ENCODE results near the gene SMAD3. TPM values are rescaled to one million over a fixed set of nuclear protein-coding genes. Genes with fewer than 3 reads are reported as not detected.

The SMAD3 gene
- polyA plus RNA-seq, 1 donor from 2014 or later: 1.0 TPM

GRCh38 chr15:67127331-67127664 is 61.9 kb downstream of the SMAD3 start:
- no peak overlapping the region for H3K9ac ChIP-seq (ENCODE audit: low read length)
- no peaks in the 10 kb centered on the region for H3K36me3 ChIP-seq (ENCODE audit: insufficient read depth, low read length)
- H3F3A ChIP-seq (ENCODE audit: insufficient read depth, low read length, poor library complexity, severe bottlenecking): no peaks in the 10 kb centered on the region
- H3K27me3 ChIP-seq (ENCODE audit: insufficient read depth, low read depth, low read length): no peaks in the 10 kb centered on the region
- no peaks in the 10 kb centered on the region for H3K9me3 ChIP-seq (ENCODE audit: low read length)
- no peak overlapping the region for H3K4me2 ChIP-seq (ENCODE audit: low read length)
- H3K27ac ChIP-seq (ENCODE audit: low read length): no peak overlapping the region
- TF ChIP-seq REST (IDR thresholded peaks at IDR 0.05; ENCODE audit: borderline replicate concordance) (no peak), EZH2 (IDR thresholded peaks at IDR 0.05; ENCODE audit: borderline replicate concordance, insufficient read depth, low read length, poor library complexity, severe bottlenecking) (no peak), POLR2AphosphoS5 (IDR thresholded peaks at IDR 0.05) (no peak), SMC3 (conservative IDR thresholded peaks at IDR 0.05; ENCODE audit: poor library complexity) (no peak), EP300 (conservative IDR thresholded peaks at IDR 0.05; ENCODE audit: poor library complexity, severe bottlenecking) (no peak), MXI1 (conservative IDR thresholded peaks at IDR 0.05; ENCODE audit: poor library complexity, severe bottlenecking) (no peak), RAD21 (conservative IDR thresholded peaks at IDR 0.05) (no peak), TAF1 (IDR thresholded peaks at IDR 0.05; ENCODE audit: low read depth) (no peak), CTCF (IDR thresholded peaks at IDR 0.05; ENCODE audit: poor library complexity, severe bottlenecking) (no peak)
- H3K9me2 ChIP-seq (ENCODE audit: insufficient read depth, low read length): no peaks in the 10 kb centered on the region
- H3K79me2 ChIP-seq (replicated peaks; ENCODE audit: insufficient read depth, low read length): no peaks in the 10 kb centered on the region
- no peak overlapping the region for H3K4me3 ChIP-seq (ENCODE audit: low read length)
- no peak overlapping the region for H2AFZ ChIP-seq (ENCODE audit: low read depth, low read length)
- H4K20me1 ChIP-seq (ENCODE audit: insufficient read depth): no peaks in the 10 kb centered on the region

GRCh38 chr15:67127965-67128364 is 62.6 kb downstream of the SMAD3 start:
- H3F3A ChIP-seq (ENCODE audit: insufficient read depth, low read length, poor library complexity, severe bottlenecking): no peaks in the 10 kb centered on the region
- TF ChIP-seq CTCF (IDR thresholded peaks at IDR 0.05; ENCODE audit: poor library complexity, severe bottlenecking) (no peak), MXI1 (conservative IDR thresholded peaks at IDR 0.05; ENCODE audit: poor library complexity, severe bottlenecking) (no peak), TAF1 (IDR thresholded peaks at IDR 0.05; ENCODE audit: low read depth) (no peak), SMC3 (conservative IDR thresholded peaks at IDR 0.05; ENCODE audit: poor library complexity) (no peak), RAD21 (conservative IDR thresholded peaks at IDR 0.05) (no peak), POLR2AphosphoS5 (IDR thresholded peaks at IDR 0.05) (no peak)
- H2AFZ ChIP-seq (ENCODE audit: low read depth, low read length): no peak overlapping the region
- H3K36me3 ChIP-seq (ENCODE audit: insufficient read depth, low read length): no peaks in the 10 kb centered on the region
- no peak overlapping the region for H3K4me2 ChIP-seq (ENCODE audit: low read length)
- H3K79me2 ChIP-seq (replicated peaks; ENCODE audit: insufficient read depth, low read length): no peaks in the 10 kb centered on the region
- no peaks in the 10 kb centered on the region for H4K20me1 ChIP-seq (ENCODE audit: insufficient read depth)
- no peaks in the 10 kb centered on the region for H3K27me3 ChIP-seq (ENCODE audit: insufficient read depth, low read depth, low read length)
- H3K9ac ChIP-seq (ENCODE audit: low read length): no peak overlapping the region
- H3K9me3 ChIP-seq (ENCODE audit: low read length): no peaks in the 10 kb centered on the region
- no peak overlapping the region for H3K27ac ChIP-seq (ENCODE audit: low read length)
- H3K9me2 ChIP-seq (ENCODE audit: insufficient read depth, low read length): no peaks in the 10 kb centered on the region
- H3K4me3 ChIP-seq (ENCODE audit: low read length): no peak overlapping the region

Measured in neural cell (in vitro differentiated cells).